ENCODE results near the gene TMEM234. TPM values are rescaled to one million over a fixed set of nuclear protein-coding genes. Genes with fewer than 3 reads are reported as not detected.

The TMEM234 gene
- total and polyA plus RNA-seq, 2 of the 13 experiments (the other 11 are each of a cell fraction or from before 2014, with no cell fraction given): 6.1 to 9.0 TPM

DNA sequence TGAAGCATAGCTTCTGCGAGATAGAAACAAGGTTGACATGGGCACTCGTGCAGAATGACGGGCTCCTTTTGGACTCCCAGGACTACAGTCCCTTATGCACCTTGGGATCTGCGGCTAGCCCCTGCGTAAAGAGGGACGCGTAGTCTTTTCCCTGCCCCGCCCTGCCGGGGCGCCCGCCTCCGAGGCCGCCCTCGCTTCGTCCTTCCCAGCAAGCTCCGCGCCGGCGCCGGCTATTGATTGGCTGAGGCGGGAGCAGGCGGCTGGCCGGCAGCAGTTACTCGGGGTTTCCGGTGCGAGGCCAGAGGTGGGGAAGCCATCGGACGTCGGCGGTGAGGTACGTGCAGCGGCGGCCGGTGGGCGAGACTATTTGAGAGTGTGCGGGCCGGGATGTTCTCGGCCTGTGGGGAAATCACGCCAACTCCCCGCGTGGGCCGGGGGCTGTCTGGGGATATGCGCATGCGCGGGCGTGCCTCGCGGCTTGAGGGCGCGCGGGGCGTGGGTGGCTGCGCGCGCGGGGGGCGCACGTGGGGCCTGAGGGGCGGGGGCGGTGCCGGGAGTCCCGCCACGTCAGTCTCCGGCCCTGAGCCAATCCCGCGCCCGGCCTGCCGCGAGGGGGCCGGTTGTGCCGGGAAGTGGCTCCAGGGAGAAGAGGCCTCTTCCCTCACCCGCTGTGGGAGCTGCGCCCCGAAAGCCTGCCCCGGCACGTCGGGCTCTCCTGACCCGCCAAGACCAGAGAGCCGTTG lies 42.5 kb downstream of the TMEM234 start, which contains the start of gene TXLNA (continued):
- TF ChIP-seq TEAD2 (CRISPR knock-in tag; IDR thresholded peaks at IDR 0.05) (no peak; the same call in 1 of the 2 replicates), ZNF792 (CRISPR knock-in tag; IDR thresholded peaks at IDR 0.05) (peak; percentile 57), ZNF180 (CRISPR knock-in tag; IDR thresholded peaks at IDR 0.05; ENCODE audit: borderline replicate concordance, low read depth) (no peak), MEIS1 (CRISPR knock-in tag; IDR thresholded peaks at IDR 0.05; ENCODE audit: borderline replicate concordance) (peak; percentile 24; the same call in 1 of the 2 replicates), ZNF720 (CRISPR knock-in tag; IDR thresholded peaks at IDR 0.05) (no peak), ZC3H13 (CRISPR knock-in tag; IDR thresholded peaks at IDR 0.05) (peak; percentile 92), GFI1 (CRISPR knock-in tag; IDR thresholded peaks at IDR 0.05; ENCODE audit: borderline replicate concordance) (no peak; the same call in 1 of the 2 replicates), KAT7 (CRISPR knock-in tag; IDR thresholded peaks at IDR 0.05; ENCODE audit: borderline replicate concordance) (no peak), ZNF12 (CRISPR knock-in tag; IDR thresholded peaks at IDR 0.05) (no peak), PTBP1 (IDR thresholded peaks at IDR 0.05; ENCODE audit: low read depth, low read length, poor library complexity, severe bottlenecking) (no peak), ELF4 (CRISPR knock-in tag; IDR thresholded peaks at IDR 0.05; ENCODE audit: borderline replicate concordance) (no peak), IRX3 (CRISPR knock-in tag; IDR thresholded peaks at IDR 0.05; ENCODE audit: borderline replicate concordance, low read depth) (peak; percentile 84), NR2C2 (CRISPR knock-in tag; IDR thresholded peaks at IDR 0.05; ENCODE audit: borderline replicate concordance) (peak; percentile 90), ZNF274 (CRISPR knock-in tag; IDR thresholded peaks at IDR 0.05) (peak; percentile 67; the same call in 1 of the 2 replicates), ZNF558 (CRISPR knock-in tag; IDR thresholded peaks at IDR 0.05; ENCODE audit: borderline replicate concordance) (peak; percentile 98; the same call in 1 of the 2 replicates), SALL1 (CRISPR knock-in tag; IDR thresholded peaks at IDR 0.05) (peak; percentile 96), HOXA9 (CRISPR knock-in tag; IDR thresholded peaks at IDR 0.05; ENCODE audit: borderline replicate concordance) (peak; percentile 96)
- TF ChIP-seq, protein P1, sequence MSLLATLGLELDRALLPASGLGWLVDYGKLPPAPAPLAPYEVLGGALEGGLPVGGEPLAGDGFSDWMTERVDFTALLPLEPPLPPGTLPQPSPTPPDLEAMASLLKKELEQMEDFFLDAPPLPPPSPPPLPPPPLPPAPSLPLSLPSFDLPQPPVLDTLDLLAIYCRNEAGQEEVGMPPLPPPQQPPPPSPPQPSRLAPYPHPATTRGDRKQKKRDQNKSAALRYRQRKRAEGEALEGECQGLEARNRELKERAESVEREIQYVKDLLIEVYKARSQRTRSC (CRISPR knock-in tag; IDR thresholded peaks at IDR 0.05; ENCODE audit: low read depth): no peak
- TF ChIP-seq, protein P2, sequence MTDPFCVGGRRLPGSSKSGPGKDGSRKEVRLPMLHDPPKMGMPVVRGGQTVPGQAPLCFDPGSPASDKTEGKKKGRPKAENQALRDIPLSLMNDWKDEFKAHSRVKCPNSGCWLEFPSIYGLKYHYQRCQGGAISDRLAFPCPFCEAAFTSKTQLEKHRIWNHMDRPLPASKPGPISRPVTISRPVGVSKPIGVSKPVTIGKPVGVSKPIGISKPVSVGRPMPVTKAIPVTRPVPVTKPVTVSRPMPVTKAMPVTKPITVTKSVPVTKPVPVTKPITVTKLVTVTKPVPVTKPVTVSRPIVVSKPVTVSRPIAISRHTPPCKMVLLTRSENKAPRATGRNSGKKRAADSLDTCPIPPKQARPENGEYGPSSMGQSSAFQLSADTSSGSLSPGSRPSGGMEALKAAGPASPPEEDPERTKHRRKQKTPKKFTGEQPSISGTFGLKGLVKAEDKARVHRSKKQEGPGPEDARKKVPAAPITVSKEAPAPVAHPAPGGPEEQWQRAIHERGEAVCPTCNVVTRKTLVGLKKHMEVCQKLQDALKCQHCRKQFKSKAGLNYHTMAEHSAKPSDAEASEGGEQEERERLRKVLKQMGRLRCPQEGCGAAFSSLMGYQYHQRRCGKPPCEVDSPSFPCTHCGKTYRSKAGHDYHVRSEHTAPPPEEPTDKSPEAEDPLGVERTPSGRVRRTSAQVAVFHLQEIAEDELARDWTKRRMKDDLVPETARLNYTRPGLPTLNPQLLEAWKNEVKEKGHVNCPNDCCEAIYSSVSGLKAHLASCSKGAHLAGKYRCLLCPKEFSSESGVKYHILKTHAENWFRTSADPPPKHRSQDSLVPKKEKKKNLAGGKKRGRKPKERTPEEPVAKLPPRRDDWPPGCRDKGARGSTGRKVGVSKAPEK (CRISPR knock-in tag; IDR thresholded peaks at IDR 0.05; ENCODE audit: borderline replicate concordance): no peak
- TF ChIP-seq, protein P3, sequence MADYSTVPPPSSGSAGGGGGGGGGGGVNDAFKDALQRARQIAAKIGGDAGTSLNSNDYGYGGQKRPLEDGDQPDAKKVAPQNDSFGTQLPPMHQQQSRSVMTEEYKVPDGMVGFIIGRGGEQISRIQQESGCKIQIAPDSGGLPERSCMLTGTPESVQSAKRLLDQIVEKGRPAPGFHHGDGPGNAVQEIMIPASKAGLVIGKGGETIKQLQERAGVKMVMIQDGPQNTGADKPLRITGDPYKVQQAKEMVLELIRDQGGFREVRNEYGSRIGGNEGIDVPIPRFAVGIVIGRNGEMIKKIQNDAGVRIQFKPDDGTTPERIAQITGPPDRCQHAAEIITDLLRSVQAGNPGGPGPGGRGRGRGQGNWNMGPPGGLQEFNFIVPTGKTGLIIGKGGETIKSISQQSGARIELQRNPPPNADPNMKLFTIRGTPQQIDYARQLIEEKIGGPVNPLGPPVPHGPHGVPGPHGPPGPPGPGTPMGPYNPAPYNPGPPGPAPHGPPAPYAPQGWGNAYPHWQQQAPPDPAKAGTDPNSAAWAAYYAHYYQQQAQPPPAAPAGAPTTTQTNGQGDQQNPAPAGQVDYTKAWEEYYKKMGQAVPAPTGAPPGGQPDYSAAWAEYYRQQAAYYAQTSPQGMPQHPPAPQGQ (CRISPR knock-in tag; IDR thresholded peaks at IDR 0.05; ENCODE audit: borderline replicate concordance): no peak
- TF ChIP-seq, protein P4, sequence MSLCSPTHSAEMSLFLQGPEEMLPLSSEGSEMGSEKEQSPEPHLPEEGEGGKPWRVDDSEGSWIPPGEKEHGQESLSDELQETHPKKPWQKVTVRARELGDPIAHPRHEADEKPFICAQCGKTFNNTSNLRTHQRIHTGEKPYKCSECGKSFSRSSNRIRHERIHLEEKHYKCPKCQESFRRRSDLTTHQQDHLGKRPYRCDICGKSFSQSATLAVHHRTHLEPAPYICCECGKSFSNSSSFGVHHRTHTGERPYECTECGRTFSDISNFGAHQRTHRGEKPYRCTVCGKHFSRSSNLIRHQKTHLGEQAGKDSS (CRISPR knock-in tag; IDR thresholded peaks at IDR 0.05; ENCODE audit: borderline replicate concordance, low read depth): no peak
- TF ChIP-seq, protein P5, sequence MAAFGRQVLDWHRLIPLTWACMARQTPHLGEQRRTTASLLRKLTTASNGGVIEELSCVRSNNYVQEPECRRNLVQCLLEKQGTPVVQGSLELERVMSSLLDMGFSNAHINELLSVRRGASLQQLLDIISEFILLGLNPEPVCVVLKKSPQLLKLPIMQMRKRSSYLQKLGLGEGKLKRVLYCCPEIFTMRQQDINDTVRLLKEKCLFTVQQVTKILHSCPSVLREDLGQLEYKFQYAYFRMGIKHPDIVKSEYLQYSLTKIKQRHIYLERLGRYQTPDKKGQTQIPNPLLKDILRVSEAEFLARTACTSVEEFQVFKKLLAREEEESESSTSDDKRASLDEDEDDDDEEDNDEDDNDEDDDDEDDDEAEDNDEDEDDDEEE (CRISPR knock-in tag; IDR thresholded peaks at IDR 0.05): peak; percentile 95
